Activated naive CD4-positive, alpha-beta T cell treated with anti-CD3 and anti-CD28 coated beads, Interleukin-2, amount 10 ng/mL, durations not matched to agents 7 days and 5 days (primary cell): ENCODE data around the gene ZNF277.

ENCODE experiments used
- CTCF ChIA-PET: fragments of 350-600 bp; sonication (Branson Sonifier 250); formaldehyde crosslinking; loops from one replicate; lab custom pipeline; 2021; ENCODE audit warnings: antibody characterized with exemption; lab: Charles Lee
- DNase-seq: peaks from one replicate; pipeline ENCODE4 v3.0.0-alpha.2; 2020
- H3K27ac Mint-ChIP-seq: one replicate; pipeline ENCODE4 v1.8.0; 2021; ENCODE audit warnings: mild to moderate bottlenecking, moderate library complexity, mixed read lengths
- H3K27me3 Mint-ChIP-seq: one replicate; pipeline ENCODE4 v1.8.0; 2021; ENCODE audit warnings: mild to moderate bottlenecking, mixed read lengths
- H3K36me3 Mint-ChIP-seq: one replicate; pipeline ENCODE4 v1.8.0; 2021; ENCODE audit warnings: mixed read lengths
- H3K4me1 Mint-ChIP-seq: one replicate; pipeline ENCODE4 v1.8.0; 2021; ENCODE audit warnings: mixed read lengths
- H3K4me3 Mint-ChIP-seq: one replicate; pipeline ENCODE4 v1.8.0; 2021; ENCODE audit warnings: mild to moderate bottlenecking, moderate library complexity, mixed read lengths
- H3K9me3 Mint-ChIP-seq: one replicate; pipeline ENCODE4 v1.8.0; 2021; ENCODE audit warnings: mixed read lengths

The ZNF277 gene, protein sequence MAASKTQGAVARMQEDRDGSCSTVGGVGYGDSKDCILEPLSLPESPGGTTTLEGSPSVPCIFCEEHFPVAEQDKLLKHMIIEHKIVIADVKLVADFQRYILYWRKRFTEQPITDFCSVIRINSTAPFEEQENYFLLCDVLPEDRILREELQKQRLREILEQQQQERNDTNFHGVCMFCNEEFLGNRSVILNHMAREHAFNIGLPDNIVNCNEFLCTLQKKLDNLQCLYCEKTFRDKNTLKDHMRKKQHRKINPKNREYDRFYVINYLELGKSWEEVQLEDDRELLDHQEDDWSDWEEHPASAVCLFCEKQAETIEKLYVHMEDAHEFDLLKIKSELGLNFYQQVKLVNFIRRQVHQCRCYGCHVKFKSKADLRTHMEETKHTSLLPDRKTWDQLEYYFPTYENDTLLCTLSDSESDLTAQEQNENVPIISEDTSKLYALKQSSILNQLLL

DNA sequence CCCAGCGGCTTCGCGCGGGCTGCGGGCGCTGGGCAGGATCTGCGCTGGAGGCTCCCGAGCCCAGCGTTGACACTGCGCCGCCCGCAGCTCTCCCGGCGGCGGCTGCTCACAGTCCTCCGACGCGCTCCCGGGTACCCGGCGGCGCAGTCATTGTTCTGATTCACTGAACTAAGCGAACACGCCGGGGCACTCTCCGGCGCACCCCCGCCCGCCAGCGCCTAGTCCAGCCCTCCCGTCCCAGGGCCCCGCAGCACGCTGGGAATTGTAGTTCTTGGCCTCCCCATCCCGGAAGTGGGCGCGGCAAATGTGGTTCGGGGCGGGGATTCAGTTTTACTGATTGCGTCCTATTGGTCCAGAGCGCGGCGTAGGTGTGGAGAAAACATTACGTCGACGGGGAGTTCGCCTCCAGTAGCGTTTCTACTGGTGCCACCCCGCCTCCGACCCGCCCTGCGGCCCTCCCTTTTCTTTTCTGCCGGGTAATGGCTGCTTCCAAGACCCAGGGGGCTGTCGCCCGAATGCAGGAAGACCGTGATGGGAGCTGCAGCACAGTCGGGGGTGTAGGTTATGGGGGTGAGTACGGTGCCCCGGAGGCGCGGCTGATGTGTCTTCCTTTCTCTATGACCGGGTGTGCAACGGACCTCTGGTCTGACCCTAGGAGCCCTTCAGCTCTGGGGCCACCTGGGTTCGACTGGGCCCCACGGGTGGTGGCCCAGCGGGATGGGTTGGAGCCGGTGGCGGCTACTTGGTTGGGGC lies at the start of gene ZNF277, which contains the start of gene DOCK4:
Gene ZNF277, plus strand, starts transcription at position 458 of the 753 bp plus-strand sequence. Its CDS starts 22 bp downstream, at position 480.
Gene DOCK4, minus strand, starts transcription at position 162 of the 753 bp plus-strand sequence. CDS start 261 bp downstream, outside the sequence.
- no peaks in the 10 kb centered on the region for H3K9me3 Mint-ChIP-seq
- DNase-seq = peak; percentile 99
- CTCF ChIA-PET = interaction anchor here (0.7 to 0.9 kb wide), 2 partner anchors 11 to 243 kb away, joined by 3 read pairs; no protein-coding TSS in a partner anchor
- peak within 1 kb of the TSS; percentile 89 for H3K27ac Mint-ChIP-seq
- peaks cover 41% of the 10 kb centered on the region for H3K27me3 Mint-ChIP-seq
- peaks cover 3% of the 10 kb centered on the region for H3K36me3 Mint-ChIP-seq
- peak within 1 kb of the TSS; percentile 96 for H3K4me3 Mint-ChIP-seq
- peaks cover 44% of the 10 kb centered on the region for H3K4me1 Mint-ChIP-seq

DNA sequence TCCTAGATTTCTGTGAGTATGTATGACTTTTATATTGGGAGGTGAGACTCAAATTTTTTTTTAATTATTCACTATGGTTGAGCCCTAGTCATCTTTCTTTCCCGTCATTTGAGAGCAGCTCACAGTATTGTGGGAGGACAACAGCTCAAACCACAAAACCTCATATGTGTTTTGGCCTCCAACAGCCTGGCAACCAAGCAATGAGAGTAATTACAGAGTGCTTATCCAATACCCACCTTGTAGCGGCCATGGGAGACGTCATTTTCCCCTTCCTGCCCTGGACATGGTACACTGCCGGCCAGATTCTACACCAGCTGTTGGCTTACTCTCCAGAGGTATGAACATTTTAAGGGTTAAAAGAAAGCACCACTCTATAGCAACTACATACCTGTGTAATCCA lies 49.4 kb upstream of the ZNF277 start:
- Mint-ChIP-seq H3K4me3 (no peak overlapping the region), H3K4me1 (no peaks in the 10 kb centered on the region), H3K27me3 (peaks cover 12% of the 10 kb centered on the region), H3K36me3 (no peaks in the 10 kb centered on the region), H3K9me3 (no peaks in the 10 kb centered on the region), H3K27ac (no peak overlapping the region)
- CTCF ChIA-PET = no interaction called here
- DNase-seq = no peak

DNA sequence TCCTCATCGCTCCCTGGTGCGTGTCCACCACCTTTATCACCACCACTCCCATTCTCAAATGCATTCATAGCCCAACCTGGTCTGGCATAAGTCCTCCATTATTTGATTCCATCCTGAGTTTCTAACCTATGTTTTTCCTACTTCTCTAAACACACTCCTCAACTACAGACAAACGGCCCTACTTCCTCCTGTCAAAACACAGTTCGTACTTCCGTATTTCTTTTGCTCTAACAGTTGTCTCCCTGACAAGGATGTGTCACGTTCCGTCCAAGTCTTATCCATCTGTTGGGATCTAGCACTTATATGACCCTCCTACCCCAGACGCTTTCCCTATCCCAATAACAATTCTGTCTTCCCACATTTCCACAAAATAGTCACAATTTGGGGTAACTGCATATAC lies 47.1 kb upstream of the ZNF277 start:
- CTCF ChIA-PET = no interaction called here
- Mint-ChIP-seq H3K4me1 (no peaks in the 10 kb centered on the region), H3K36me3 (no peaks in the 10 kb centered on the region), H3K4me3 (no peak overlapping the region), H3K27ac (no peak overlapping the region), H3K27me3 (peaks cover 15% of the 10 kb centered on the region), H3K9me3 (no peaks in the 10 kb centered on the region)
- no peak for DNase-seq

DNA sequence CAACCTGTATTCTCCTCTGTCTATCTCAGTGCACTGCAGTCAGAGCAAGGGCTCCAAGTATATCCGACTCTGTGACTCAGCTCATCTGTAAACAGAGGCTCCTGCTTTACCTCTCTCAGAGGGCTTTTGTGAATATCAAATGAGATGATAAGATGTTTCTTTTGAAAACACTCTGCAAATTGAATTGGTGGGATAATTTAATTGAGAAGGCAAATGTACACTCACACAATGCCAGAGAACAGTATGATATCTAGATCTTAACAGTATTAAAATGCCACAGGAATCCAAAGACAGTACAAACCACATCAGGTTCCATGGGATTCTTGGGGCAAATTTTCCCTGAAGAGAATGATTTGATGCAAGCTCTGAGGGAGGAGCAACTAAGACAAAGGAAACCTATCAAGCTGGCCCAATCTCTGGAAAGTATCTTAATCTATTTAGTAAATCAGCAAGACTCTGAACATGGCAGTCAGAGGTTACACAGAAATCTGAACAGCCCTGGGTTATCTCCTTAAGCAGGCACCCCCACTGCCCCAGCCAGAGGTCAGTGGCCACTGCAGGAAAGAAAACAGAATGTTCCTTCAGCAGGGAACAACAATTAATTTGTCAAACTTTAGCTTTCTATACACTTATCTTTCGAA lies 46.2 kb upstream of the ZNF277 start:
- CTCF ChIA-PET = no interaction called here
- Mint-ChIP-seq H3K36me3 (no peaks in the 10 kb centered on the region), H3K27ac (no peak overlapping the region), H3K4me1 (no peaks in the 10 kb centered on the region), H3K27me3 (peaks cover 15% of the 10 kb centered on the region), H3K9me3 (no peaks in the 10 kb centered on the region), H3K4me3 (no peak overlapping the region)
- no peak for DNase-seq

DNA sequence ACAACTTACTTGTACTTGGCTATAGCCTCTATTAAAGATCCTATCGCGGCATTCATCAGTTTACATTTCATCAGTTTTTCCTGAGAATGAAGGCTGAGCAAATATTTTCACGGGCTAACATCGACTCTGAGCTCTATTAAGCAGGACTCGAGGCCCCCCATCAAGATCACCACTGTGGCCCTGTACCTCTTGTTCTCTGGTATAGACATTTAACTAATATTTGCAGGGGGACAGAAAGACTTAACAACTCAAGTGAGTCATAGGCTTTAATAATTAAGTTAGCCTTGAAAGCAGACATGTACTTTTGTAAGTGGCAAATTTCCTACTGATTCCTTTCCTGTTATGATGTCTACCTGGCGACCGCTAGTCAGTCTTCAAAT lies 45.7 kb upstream of the ZNF277 start:
- Mint-ChIP-seq H3K9me3 (no peaks in the 10 kb centered on the region), H3K27me3 (peaks cover 11% of the 10 kb centered on the region), H3K4me3 (no peak overlapping the region), H3K4me1 (no peaks in the 10 kb centered on the region), H3K27ac (peak overlapping the region; percentile 47), H3K36me3 (no peaks in the 10 kb centered on the region)
- CTCF ChIA-PET = no interaction called here
- DNase-seq = no peak

DNA sequence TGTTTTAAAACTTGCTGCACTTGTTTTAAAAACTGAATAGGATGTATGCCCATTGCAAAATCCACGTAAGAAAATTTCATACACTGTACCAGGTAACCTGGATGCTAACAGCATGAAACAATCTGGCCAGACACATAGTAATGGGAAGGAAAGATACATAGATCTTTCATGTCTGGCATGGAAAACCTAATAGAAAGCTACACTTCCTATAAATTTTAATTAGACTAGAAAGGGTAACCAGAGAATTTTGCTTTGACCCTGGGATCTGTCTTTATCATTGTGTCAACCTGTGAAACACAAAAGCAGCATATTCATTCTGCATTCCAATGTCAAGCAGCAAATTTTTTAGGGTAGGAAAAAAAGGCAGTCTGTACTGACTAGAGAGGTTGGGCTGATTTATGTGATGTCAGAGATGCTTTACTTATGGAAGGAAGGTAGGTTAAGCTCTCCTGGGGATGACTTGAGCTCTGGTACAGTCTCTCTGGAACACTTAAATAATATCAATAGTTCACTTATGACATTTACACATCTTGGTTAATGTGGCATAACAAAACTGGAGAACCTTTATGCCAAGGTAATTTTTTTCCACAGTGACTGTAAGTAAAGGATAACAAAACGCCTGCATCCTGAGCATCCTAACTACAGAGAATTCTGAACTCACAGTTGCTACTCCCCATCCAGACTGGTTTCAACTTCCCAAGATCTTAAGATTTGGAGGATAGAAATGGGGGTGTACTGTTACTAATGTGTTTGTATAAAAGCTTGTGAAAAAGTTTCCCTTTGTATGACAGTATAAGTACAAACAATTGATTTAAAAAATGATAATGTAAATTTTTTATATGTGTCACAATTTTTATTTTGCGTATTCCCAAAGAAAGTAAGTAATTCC lies 45.0 kb upstream of the ZNF277 start:
- Mint-ChIP-seq H3K27ac (no peak overlapping the region), H3K36me3 (no peaks in the 10 kb centered on the region), H3K27me3 (peaks cover 8% of the 10 kb centered on the region), H3K4me1 (no peaks in the 10 kb centered on the region), H3K4me3 (no peak overlapping the region), H3K9me3 (no peaks in the 10 kb centered on the region)
- no peak for DNase-seq
- CTCF ChIA-PET = no interaction called here

DNA sequence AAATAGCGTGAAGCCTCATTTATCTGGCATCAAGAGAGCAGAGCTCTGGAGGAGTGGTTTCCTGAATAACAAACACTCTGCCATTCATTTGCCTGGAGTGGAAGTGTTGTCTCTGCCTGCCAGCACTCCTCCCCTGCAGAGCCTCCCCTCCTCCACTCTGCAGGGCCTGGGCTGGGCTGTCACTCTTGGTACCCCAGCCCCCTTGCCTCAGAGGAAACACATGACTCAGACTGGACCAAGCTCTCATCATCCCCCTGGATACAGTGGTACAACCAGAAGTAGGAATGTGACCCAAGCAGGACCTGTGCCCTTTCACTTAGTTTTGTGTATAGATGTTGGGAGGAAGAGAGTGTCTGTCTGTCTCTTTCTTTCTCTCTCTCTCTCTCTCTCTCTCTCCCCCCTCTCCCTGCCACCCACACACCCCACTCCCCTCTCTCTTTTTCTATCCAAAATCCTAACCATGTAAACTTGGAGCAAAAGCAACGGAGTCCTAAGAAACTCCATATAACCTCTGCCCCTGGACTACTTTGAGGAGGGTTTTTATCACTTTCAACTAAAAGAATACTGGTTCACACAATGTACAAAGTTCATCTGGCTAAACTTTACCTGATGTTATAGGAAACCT lies 44.2 kb upstream of the ZNF277 start:
- H3K9me3 Mint-ChIP-seq = no peaks in the 10 kb centered on the region
- no peak overlapping the region for H3K4me3 Mint-ChIP-seq
- H3K27me3 Mint-ChIP-seq = peaks cover 8% of the 10 kb centered on the region
- H3K4me1 Mint-ChIP-seq = no peaks in the 10 kb centered on the region
- no peaks in the 10 kb centered on the region for H3K36me3 Mint-ChIP-seq
- DNase-seq = no peak
- H3K27ac Mint-ChIP-seq = no peak overlapping the region
- CTCF ChIA-PET = no interaction called here

DNA sequence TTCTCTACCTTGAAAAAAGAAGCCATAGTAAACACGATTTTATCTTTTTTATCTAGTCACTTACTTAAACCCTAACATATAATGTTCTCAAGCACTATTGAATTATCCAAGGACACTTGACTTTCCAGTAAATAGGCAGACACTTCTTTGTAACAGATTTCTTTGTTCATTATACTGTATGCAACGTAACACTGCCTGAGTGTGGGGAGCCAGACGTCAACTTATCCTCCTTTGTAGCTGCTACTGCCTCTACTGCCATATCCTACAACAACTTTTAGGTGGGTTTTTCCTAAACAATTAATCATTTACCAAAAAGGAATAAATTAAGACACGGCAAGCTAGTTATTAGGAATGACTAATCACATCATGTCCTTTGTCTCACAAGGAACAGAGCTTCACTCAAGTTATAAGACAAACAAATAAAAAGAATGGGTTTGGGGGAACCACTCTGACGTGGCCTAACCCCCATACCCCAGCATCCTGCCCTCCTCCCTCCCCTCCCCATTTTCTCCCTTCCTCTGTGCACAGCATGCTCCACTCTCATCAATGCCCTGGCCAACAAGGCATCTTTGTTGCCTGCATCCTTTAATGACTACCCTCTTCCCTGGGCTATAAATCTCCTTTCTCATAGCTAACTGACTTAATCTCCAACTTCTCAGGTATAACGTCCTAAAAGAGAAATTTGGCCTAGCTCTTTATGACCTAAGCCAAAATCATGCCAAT lies 43.5 kb upstream of the ZNF277 start:
- Mint-ChIP-seq H3K4me3 (no peak overlapping the region), H3K27me3 (peaks cover 8% of the 10 kb centered on the region), H3K36me3 (no peaks in the 10 kb centered on the region), H3K9me3 (no peaks in the 10 kb centered on the region), H3K27ac (no peak overlapping the region), H3K4me1 (no peaks in the 10 kb centered on the region)
- CTCF ChIA-PET = interaction anchor here (0.6 kb wide), 1 partner anchor 115 kb away, joined by 3 read pairs; no protein-coding TSS in a partner anchor
- no peak for DNase-seq

DNA sequence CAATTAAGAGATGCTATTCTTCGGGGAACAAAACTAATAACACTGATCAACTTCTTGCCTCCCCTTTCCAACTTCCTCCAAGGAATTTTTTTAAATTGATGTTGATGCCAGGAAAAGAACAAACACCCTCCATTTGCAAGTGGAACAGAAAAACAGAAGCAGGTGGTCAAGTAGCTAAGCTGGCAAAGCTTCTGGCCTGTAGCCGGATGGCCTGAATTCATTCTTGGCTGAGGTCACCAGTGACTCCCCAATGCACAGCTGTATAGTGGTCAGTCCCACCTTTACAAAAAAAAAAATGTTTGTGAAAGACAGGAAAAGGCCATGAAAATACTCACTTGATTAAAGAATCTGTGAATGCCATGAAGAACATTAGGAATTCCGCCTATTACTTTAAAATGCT lies 39.3 kb upstream of the ZNF277 start:
- no peak overlapping the region for H3K27ac Mint-ChIP-seq
- H3K4me1 Mint-ChIP-seq = no peaks in the 10 kb centered on the region
- peaks cover 2% of the 10 kb centered on the region for H3K27me3 Mint-ChIP-seq
- CTCF ChIA-PET = interaction anchor here (0.6 kb wide), 1 partner anchor 10 kb away, joined by 3 read pairs; no protein-coding TSS in a partner anchor
- H3K4me3 Mint-ChIP-seq = no peak overlapping the region
- H3K9me3 Mint-ChIP-seq = no peaks in the 10 kb centered on the region
- no peaks in the 10 kb centered on the region for H3K36me3 Mint-ChIP-seq
- DNase-seq = no peak

DNA sequence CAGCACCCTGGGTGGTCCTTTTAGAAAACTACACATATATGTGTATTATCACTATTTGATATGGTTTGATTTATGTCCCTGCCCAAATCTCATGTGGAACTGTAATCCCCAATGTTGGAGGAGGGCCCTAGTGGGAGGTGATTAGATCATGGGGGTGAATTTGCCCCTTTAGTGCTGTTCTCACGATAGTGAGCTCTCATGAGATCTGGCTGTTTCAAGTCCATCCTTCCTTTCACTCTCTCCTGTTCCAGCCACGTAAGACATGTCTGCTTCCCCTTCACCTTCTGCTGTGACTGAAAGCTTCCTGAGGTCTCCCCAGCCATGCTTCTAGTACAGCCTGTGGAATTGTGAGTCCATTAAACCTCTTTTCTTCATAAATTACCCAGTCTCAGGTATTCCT lies 37.6 kb upstream of the ZNF277 start:
- no peak for DNase-seq
- H3K27ac Mint-ChIP-seq = no peak overlapping the region
- H3K36me3 Mint-ChIP-seq = no peaks in the 10 kb centered on the region
- H3K4me3 Mint-ChIP-seq = no peak overlapping the region
- no peaks in the 10 kb centered on the region for H3K4me1 Mint-ChIP-seq
- H3K9me3 Mint-ChIP-seq = no peaks in the 10 kb centered on the region
- no peaks in the 10 kb centered on the region for H3K27me3 Mint-ChIP-seq
- CTCF ChIA-PET = no interaction called here

DNA sequence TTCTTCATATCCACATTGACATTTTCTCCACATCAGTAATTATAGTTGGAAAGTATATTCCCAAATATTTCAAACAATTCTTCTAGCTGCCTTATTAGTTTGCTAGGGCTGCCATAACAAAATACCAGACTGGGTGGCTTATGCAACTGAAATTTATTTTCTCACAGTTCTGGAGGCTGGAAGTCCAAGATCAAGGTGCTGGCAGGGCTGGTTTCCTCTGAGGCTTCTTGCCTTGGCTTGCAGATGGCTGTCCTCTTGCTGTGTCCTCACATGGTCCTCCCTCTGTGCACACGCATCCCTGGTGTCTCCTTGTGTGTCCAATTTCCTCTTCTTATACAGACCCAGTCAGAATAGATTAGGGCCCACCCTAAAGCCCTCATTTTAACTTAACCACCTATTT lies 34.8 kb upstream of the ZNF277 start:
- Mint-ChIP-seq H3K36me3 (no peaks in the 10 kb centered on the region), H3K4me3 (no peak overlapping the region), H3K27me3 (peaks cover 4% of the 10 kb centered on the region), H3K27ac (no peak overlapping the region), H3K4me1 (no peaks in the 10 kb centered on the region), H3K9me3 (no peaks in the 10 kb centered on the region)
- DNase-seq = no peak
- CTCF ChIA-PET = no interaction called here

DNA sequence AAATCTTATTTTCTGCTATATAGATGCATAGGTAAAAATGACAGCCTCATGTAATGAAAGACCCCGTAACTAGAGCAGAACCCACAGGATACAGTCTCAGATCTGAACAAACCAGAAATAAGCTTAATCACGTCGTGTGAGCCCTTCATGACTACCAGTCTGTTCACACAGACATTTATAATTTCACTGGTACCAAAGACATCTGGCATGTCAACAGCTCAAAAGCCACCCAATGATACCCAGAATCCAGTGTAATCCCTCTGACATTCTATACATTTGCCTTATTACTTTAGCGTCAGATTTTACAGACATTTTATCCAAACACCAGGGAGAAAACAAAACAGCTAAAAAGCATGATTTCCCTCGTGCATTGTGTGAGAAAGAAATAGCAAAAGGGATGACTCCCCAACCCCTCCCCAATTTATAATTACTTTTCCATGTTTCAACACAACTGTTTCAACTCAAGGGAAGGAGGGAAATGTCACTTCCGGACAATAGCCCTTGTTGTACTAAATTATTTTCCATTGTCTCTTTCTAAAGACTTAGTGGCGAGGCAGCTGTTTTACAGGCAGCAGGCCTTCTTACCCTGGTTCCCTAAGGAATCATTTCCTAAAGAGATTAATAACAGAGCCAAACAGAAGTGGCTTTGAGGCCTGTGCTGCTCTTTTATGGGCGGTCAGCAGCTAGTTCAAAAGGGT lies 33.5 kb upstream of the ZNF277 start:
- no peaks in the 10 kb centered on the region for H3K36me3 Mint-ChIP-seq
- no peak overlapping the region for H3K4me3 Mint-ChIP-seq
- no peaks in the 10 kb centered on the region for H3K4me1 Mint-ChIP-seq
- peaks cover 5% of the 10 kb centered on the region for H3K27me3 Mint-ChIP-seq
- no peaks in the 10 kb centered on the region for H3K9me3 Mint-ChIP-seq
- H3K27ac Mint-ChIP-seq = no peak overlapping the region
- DNase-seq = no peak
- CTCF ChIA-PET = no interaction called here
